Adrenal gland (tissue), 12 donors: ENCODE data around the gene CTBP2. TPM values are rescaled to one million over a fixed set of nuclear protein-coding genes. Genes with fewer than 3 reads are reported as not detected.
A peak's percentile ranks its signal among the peaks of the same experiment; 100 is the strongest.

Experiments
- DNase-seq, 7 donors: peaks; one replicate each; pipeline ENCODE4 v3.0.0-alpha.2; 2019 to 2020
- H3K27ac ChIP-seq, 5 donors: fragments of 200-600 bp; sonication (generic) in 4 of 5; 1 replicate in 3 of 5; 2 replicates in 2 of 5; pipeline versions ENCODE4 v1.5.1 to v1.8.0; 2016 to 2020; ENCODE audit warnings: mild to moderate bottlenecking in 1 of 5
- H3K27me3 ChIP-seq: fragments of 200-600 bp; 2 replicates; pipeline ENCODE4 v1.8.0; 2021
- H3K36me3 ChIP-seq, 2 donors: fragments of 200-600 bp; replicated peaks in 1 of 2; 1 replicate in 1 of 2; 2 replicates in 1 of 2; pipeline versions ENCODE4 v1.5.1 to v1.8.0; 2018 to 2022
- H3K4me1 ChIP-seq, 2 donors: fragments of 200-600 bp; replicated peaks in 1 of 2; 1 replicate in 1 of 2; 2 replicates in 1 of 2; pipeline versions ENCODE4 v1.5.1 to v1.8.0; 2018 to 2021
- H3K4me3 ChIP-seq, 4 donors: fragments of 200-600 bp; sonication (generic) in 3 of 4; one replicate each; pipeline ENCODE4 v1.5.1; 2016 to 2018
- H3K9me3 ChIP-seq, 3 donors: fragments of 200-600 bp; sonication (generic) in 1 of 3; replicated peaks in 1 of 3; 1 replicate in 2 of 3; 2 replicates in 1 of 3; pipeline versions ENCODE4 v1.5.1 to v1.8.0; 2016 to 2021
- CTCF ChIP-seq, 6 experiments: fragments of 450-650 bp in 4 of 6; fragments of 200-600 bp in 2 of 6; sonication (generic) in 1 of 6; IDR thresholded peaks; 1 replicate in 5 of 6; 2 replicates in 1 of 6; pipeline versions ENCODE4 v1.5.1 to v1.8.0; 2016 to 2021; ENCODE audit warnings: antibody characterized with exemption in 6 of 6, mild to moderate bottlenecking in 2 of 6, moderate library complexity in 1 of 6
- POLR2A ChIP-seq, 2 donors: fragments of 450-650 bp; IDR thresholded peaks; one replicate each; pipeline ENCODE4 v1.6.1; 2017; ENCODE audit warnings: antibody characterized with exemption in 2 of 2, mild to moderate bottlenecking in 2 of 2, moderate library complexity in 1 of 2
- WGBS, 4 donors: extraction: QIAGEN DNeasy Blood & Tissue Kit in 2 of 4; methylation state at CpG; one replicate each; pipeline versions ENCODE4 v1.1.5 to v1.1.7; 2013 to 2017; 5-methylcytosine and 5-hydroxymethylcytosine counted together
- intact Hi-C, 2 donors: fragments of 100-400 bp; cut with DNase I; formaldehyde crosslinking; loops; one replicate each; pipeline versions ENCODE4 v1.14.1 to v1.15.0; 2022 to 2023
- polyA plus RNA-seq, 3 donors: library from polyadenylated mRNA; stranded (reverse); fragments of 200-250 nt in 2 of 3; fragments of 350-450 nt in 1 of 3; fragmentation: Illumina TruSeq in 1 of 3; extraction: RNeasy Lipid Tissue Mini Kit (QIAGEN cat#74804) in 1 of 3; gene quantifications; one replicate each; pipeline ENCODE4 v1.2.3, GENCODE V29; 2013 to 2014
- total RNA-seq, 9 donors: library from RNA; depleted of rRNA in 4 of 9; stranded (reverse); fragments of >200 nt in 4 of 9; fragments of 120-200 nt in 1 of 9; fragmentation: NEBNext Ultra II Directional in 1 of 9; extraction: Animal tissue kit (Norgen Biotek cat#: 25700) in 1 of 9; gene quantifications; one replicate each; pipeline versions ENCODE4 v1.1.0 to v1.2.4, GENCODE V29; 2013 to 2023
- donor health status: healthy with polysubstance abuse.
- donor health status: Bipolar disorder and iron deficiency.
- donor health status: DM: yes; HTN: yes; CAD: no.
- donor health status: DM: no; HTN: no; CAD: no.
- donor health status: DM: no; HTN: no; CAD: no.
- donor health status: DM: yes; HTN: yes; CAD: no.

The CTBP2 gene
- total and polyA plus RNA-seq, 12 donors, result 25.3 to 66.5 (median 45.7) TPM

GRCh38 chr10:125033146-125033924 lies 127.0 kb downstream of the CTBP2 start:
- no peaks in the 10 kb centered on the region for H3K36me3 ChIP-seq
- intact Hi-C loops, result no loop called here
- no peaks in the 10 kb centered on the region for H3K27me3 ChIP-seq
- TF ChIP-seq POLR2A (IDR thresholded peaks at IDR 0.05) (no peak), CTCF (IDR thresholded peaks at IDR 0.05) (no peak)
- H3K27ac ChIP-seq, result no peak overlapping the region
- H3K4me1 ChIP-seq, result peaks cover 22 to 42% of the 10 kb centered on the region in 2 donors
- 89 to 93% (median 90%) methylated on average over 21 to 27 of the region's 27 CpGs for WGBS, 4 donors
- H3K4me3 ChIP-seq, result no peak overlapping the region
- no peak for DNase-seq
- no peaks in the 10 kb centered on the region for H3K9me3 ChIP-seq

GRCh38 chr10:125032474-125033020 lies 127.8 kb downstream of the CTBP2 start:
- peaks cover 22 to 34% of the 10 kb centered on the region in 2 donors for H3K4me1 ChIP-seq
- H3K36me3 ChIP-seq, result no peaks in the 10 kb centered on the region
- no peak for TF ChIP-seq CTCF (IDR thresholded peaks at IDR 0.05)
- TF ChIP-seq POLR2A (IDR thresholded peaks at IDR 0.05), result no peak
- H3K27ac ChIP-seq, result peak overlapping the region in 1 of 5 donors; percentile 18
- no peaks in the 10 kb centered on the region for H3K9me3 ChIP-seq
- DNase-seq, result no peak
- H3K4me3 ChIP-seq, result no peak overlapping the region
- WGBS, 4 donors, result 75 to 85% (median 82%) methylated on average over 14 to 15 of the region's 15 CpGs
- intact Hi-C loops, result no loop called here
- no peaks in the 10 kb centered on the region for H3K27me3 ChIP-seq

- Histone ChIP-seq H3K36me3 (peaks cover 0 to 8% of the 10 kb centered on the region in 2 donors), H3K4me1 (peaks cover 7 to 17% of the 10 kb centered on the region in 2 donors), H3K27ac (peak overlapping the region in 1 of 5 donors; percentile 6), H3K9me3 (no peaks in the 10 kb centered on the region), H3K4me3 (no peak overlapping the region), H3K27me3 (no peaks in the 10 kb centered on the region)
- peak; percentile 64 to 84 (median 77) for DNase-seq
- TF ChIP-seq CTCF (IDR thresholded peaks at IDR 0.05) (no peak), POLR2A (IDR thresholded peaks at IDR 0.05) (no peak)
- WGBS, 4 donors, result 68 to 83% (median 75%) methylated on average over 8 to 10 of the region's 10 CpGs
- intact Hi-C loops, result no loop called here
These were observed 129.7 kb downstream of the CTBP2 start for GRCh38 chr10:125030567-125031197.

GRCh38 chr10:125029584-125030242 lies 130.7 kb downstream of the CTBP2 start:
- H3K27ac ChIP-seq, result no peak overlapping the region
- no peaks in the 10 kb centered on the region for H3K27me3 ChIP-seq
- H3K36me3 ChIP-seq, result peaks cover 0 to 8% of the 10 kb centered on the region in 2 donors
- H3K9me3 ChIP-seq, result no peaks in the 10 kb centered on the region
- no peak overlapping the region for H3K4me3 ChIP-seq
- intact Hi-C loops, result no loop called here
- WGBS, 4 donors, result 86 to 89% (median 88%) methylated on average over 7 of the region's 7 CpGs
- peaks cover 6 to 18% of the 10 kb centered on the region in 2 donors for H3K4me1 ChIP-seq
- no peak for DNase-seq
- TF ChIP-seq CTCF (IDR thresholded peaks at IDR 0.05) (no peak), POLR2A (IDR thresholded peaks at IDR 0.05) (no peak)
